Kidney tubule cell (primary cell): Measurements from ENCODE around the gene MIA2.
"Not testable (repeated sequence)": the region's sequence is repeated elsewhere in the genome, so short reads cannot be mapped to it uniquely, and the experiment has no call there.

Experiments used
- DNase-seq: peaks from one replicate; pipeline ENCODE4 v3.0.0-alpha.2; 2018; ENCODE audit warnings: low spot score

The MIA2 gene

DNA sequence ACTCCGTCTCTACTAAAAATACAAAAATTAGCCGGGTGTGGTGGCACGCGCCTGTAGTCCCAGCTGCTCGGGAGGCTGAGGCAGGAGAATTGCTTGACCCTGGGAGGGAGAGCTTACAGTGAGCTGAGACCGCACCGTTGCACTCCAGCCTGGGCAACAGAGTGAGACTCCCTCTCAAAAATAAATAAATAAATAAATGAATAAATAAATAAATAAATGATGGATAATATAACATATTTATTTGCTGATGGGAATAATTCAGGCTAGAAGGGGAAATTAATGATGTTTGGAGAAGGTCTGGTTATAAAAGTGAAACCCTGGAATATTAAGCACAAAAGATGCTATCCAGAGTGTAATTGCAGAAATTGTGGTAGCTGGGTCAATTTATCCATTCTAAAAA lies 107.4 kb downstream of the MIA2 start:
- not testable (repeated sequence) for DNase-seq

DNA sequence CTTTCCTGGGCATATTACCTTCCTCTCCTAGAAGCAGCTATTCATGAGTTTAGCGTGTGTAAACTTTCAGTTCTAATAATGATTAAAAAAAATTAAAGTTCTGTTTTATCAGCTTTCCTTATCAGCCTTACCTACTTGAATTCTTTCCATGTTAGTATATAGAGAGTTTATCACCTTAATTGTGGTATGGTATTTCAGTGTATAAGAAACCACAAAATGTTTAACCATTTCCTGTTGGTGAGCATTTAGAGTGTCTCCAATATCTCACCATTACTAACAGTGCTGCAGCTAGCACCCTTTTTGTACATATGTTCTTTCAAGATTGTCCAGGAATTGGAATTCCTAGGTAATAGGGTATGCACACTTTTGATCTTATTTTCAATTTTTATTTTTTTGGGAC lies 109.1 kb downstream of the MIA2 start:
- DNase-seq: no peak

GRCh38 chr14:39343614-39344013 lies 109.9 kb downstream of the MIA2 start:
- DNase-seq: no peak

- no peak for DNase-seq
Measured at GRCh38 chr14:39350866-39351265, 117.2 kb downstream of the MIA2 start.

GRCh38 chr14:39351708-39352107 lies 118.0 kb downstream of the MIA2 start:
- DNase-seq: no peak

GRCh38 chr14:39359069-39359468 lies 125.4 kb downstream of the MIA2 start:
- not testable (repeated sequence) for DNase-seq

DNA sequence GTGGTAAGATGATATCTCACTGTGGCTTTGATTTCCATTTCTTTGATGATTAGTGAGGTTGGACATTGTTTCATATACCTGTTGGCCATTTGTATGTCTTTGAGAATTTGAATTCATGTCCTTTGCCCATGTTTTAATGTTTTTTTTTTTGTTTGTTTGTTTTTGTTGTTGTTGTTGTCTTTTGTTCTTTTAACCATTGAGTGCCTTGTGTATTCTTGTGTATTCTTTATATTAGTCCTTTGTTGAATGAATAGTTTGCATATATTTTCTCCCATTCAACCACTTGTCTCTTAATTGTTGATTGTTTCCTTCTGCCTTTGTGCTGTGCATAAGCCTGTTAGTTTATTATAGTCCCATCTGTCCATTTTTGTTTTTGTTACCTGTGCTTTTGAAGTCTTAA lies 126.6 kb downstream of the MIA2 start:
- DNase-seq: no peak

DNA sequence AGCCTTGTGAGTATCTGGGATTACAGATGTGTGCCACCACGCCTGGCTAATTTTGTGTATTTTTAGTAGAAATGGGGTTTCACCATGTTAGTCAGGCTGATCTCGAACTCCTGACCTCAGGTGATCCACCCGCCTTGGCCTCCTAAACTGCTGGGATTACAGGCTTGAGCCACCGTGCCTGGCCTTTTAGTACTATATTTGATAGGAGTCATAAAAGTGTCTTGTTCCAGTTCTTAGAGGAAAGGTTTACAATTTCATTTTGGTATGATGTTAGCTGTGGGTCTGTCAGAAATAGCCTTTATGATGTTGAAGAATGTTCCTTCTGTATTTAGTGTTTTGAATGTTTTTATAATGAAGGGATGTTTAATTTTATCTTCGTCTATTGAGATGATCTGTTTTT lies 127.8 kb downstream of the MIA2 start:
- DNase-seq: not testable (repeated sequence)

- DNase-seq: no peak
Measured at GRCh38 chr14:39364509-39364908, 130.8 kb downstream of the MIA2 start.

- DNase-seq: no peak
Measured at GRCh38 chr14:39365354-39365753, 131.6 kb downstream of the MIA2 start.

- no peak for DNase-seq
Measured at GRCh38 chr14:39366460-39367386, 133.0 kb downstream of the MIA2 start.

DNA sequence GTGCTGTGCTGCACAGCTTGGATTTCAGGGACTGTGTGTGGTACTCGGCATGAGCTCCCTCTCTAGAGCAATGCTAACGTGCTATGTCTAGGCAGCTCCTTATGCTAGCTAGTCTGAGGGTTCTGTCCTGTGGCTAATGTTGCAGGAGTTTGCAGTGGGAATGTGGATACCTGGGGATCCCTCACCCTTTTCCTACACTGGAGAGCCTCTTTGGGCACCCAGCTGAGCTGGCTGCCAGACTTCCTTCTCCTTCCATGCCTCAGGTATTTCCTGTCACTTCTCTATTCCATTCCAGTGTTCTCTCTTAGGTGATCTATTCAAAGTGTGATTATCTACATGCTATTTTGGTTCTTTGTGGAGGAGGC lies 133.7 kb downstream of the MIA2 start:
- no peak for DNase-seq

GRCh38 chr14:39368261-39368959 lies 134.7 kb downstream of the MIA2 start:
- DNase-seq: peak; percentile 65

DNA sequence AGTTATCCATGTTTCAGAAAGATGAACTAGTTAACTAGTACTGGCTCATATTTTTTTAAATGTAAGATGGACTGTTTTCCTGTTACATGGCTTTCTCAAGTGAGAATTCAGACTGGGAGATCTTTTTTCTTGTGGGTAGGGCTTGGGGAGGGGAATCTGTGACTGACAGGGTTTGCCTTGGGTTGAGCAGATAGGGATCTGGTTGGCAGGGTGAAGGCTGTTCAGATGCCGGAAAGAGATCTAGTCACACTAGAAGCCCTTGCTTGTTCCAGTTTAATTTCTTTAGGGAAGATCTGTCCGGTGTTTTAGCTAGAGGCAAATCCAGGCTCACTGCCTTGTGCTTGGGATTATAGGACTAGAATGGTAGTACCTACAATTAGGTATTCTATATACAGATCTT lies 135.3 kb downstream of the MIA2 start:
- no peak for DNase-seq

DNA sequence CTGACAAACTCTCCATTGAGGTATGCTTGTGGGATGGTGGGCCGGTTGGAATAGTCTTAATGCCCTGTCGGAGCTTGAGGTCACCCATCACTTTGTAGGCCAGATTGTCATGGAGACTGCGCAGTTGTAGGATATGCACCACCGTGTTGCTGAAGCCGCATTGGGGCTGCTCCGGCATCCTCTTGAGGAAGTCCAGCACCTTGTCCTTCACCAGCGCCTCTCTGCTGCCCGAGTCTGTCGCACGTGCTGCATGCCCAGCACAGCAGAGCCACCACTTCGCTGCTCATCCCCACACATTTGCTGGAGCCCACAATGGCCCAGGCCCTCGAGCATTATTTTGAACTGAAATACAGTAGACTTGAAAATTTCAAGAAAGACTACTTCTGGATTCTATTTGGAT lies 136.7 kb downstream of the MIA2 start:
- no peak for DNase-seq

- no peak for DNase-seq
Measured at GRCh38 chr14:39372656-39373055, 138.9 kb downstream of the MIA2 start.

DNA sequence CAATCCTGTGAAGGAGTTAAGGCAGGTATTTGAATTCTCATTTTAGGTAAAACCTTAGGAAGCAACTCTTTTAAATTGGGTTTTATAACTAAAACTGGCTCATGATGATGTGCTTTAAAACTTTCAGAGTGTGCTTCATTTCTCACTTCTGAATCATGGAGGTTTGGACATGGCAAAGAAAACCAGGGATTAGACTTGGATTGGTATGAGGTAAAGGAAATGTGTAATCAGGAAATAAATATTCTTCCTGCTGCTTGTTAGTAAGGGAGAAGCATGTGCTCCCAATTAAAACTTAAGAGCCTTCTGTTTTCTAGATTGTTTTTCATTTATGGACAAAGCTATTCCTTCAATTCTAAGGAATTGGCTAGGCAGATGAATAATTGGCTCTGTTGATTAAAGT lies 141.1 kb downstream of the MIA2 start:
- peak; percentile 55 for DNase-seq

DNA sequence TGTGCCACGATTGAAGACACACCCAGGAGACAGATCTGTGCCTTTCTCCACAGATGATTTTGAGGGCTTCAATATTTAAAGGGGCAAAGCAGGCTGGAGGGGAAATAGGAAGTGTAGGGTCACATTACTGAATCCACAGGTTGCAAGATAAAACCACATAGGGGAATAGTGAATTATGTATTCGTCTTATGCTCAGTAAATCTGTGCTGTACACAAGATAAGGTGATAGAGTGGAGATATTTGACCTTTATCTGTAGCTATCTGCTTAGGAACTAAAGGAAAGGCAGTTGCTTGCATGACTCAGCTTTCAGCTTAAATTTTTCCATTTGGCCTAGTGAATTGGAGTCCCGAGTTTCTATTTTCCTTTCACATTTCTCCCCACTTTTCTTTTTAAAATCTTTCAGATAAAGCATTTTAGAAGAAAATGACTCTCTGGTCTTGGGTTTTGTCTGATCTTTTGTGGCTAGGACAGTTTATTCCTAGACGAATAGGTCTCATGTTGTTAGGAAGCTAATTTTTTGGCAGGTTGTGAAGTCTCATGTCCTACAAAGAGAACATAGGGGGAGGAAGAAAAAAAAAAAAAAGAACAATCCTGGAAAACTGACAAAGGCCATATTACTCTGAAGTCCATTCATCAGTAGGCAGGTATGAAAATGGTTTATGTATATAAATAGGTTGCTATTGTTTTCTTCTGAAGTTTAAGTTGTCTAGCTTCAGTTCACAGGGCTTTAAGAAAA lies 143.1 kb downstream of the MIA2 start:
- peak; percentile 12 for DNase-seq

DNA sequence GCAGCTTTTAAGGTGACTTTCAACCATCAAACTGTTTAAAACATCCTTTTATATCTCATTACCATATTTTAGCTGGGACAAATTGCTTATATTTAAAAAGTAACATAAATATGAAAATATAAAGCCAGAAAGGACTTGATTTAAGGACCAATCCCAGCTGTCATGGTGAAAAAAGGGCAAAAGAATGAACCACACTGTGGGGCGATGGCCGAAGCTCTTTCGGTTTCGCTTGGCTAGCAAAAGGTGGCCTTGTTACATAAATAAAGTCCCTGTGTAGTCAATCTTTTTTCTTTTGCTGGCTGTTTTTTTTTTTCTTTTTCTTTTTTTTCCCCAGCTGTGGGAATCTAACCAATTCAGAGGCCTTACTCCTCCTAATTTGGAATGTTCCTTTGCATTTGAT lies 147.7 kb downstream of the MIA2 start:
- peak; percentile 27 for DNase-seq

GRCh38 chr14:39382463-39382862 lies 148.7 kb downstream of the MIA2 start:
- no peak for DNase-seq

DNA sequence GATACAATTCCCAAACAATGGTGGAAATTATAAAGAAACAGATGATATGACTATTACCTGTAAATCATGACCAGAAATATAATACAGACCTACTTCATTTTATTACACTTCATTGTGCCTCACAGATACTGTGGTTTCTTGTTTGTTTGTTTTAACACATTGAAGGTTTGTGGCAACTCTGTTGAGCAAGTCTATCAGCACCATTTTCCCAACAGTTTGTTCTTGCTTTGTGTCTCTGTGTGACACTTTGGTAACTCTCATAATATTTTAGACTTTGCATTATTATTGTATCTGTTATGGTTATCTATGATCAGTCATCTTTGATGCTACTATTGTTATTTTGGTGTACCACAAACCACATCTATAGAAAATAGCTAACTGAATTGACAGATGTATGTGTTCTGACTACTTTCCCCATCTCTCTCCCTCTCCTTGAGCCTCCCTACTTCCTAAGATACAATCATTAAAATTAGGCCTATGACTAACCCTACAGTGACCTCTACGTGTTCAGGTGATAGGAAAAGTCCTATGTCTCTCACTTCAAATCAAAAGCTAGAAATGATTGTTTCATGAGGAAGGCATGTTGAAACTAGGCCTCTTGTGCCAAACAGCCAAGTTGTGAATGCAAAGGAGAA lies 149.4 kb downstream of the MIA2 start:
- DNase-seq: no peak

- no peak for DNase-seq
Measured at GRCh38 chr14:39383741-39384140, 150.0 kb downstream of the MIA2 start.
